Mammary epithelial cell (primary cell): ENCODE measurements around the gene PIGL.

Experiments used
- CTCF ChIP-seq, 2 donors: IDR thresholded peaks in 1 of 2; conservative IDR thresholded peaks in 1 of 2; 2 replicates each; pipeline ENCODE4 v1.5.1; 2011 to 2012; ENCODE audit warnings: inconsistent platforms in 2 of 2, low read length in 2 of 2, mild to moderate bottlenecking in 2 of 2, control low read depth in 1 of 2, low read depth in 1 of 2; ENCODE audit not compliant: insufficient read depth in 1 of 2; ENCODE audit errors: extremely low read depth in 1 of 2
- EZH2 ChIP-seq: IDR thresholded peaks from 2 replicates; pipeline ENCODE4 v1.6.1; 2012; ENCODE audit warnings: low read length, inconsistent platforms, borderline replicate concordance

- no peak for TF ChIP-seq CTCF (conservative IDR thresholded peaks at IDR 0.05 in 1 of 2, IDR thresholded peaks at IDR 0.05 in 1 of 2; ENCODE audit: extremely low read depth in 1 of 2, insufficient read depth in 1 of 2, low read depth in 1 of 2, low read length in 2 of 2)
- TF ChIP-seq EZH2 = no peak
Observed at GRCh38 chr17:16251043-16251442, 34.0 kb downstream of the PIGL start.
